HepG2 (cell line): ENCODE results near the gene ANAPC16. TPM values are rescaled to one million over a fixed set of nuclear protein-coding genes. Genes with fewer than 3 reads are reported as not detected.

Experiments
- ATF1 ChIP-seq: IDR thresholded peaks from 2 replicates; pipeline ENCODE4 v1.6.1; 2016; ENCODE audit warnings: mild to moderate bottlenecking, control low read depth
- ATF2 ChIP-seq: sonication (generic); formaldehyde crosslinking; IDR thresholded peaks from 2 replicates; pipeline ENCODE4 v1.4.0; 2020; ENCODE audit warnings: missing genetic modification reagents
- CBX5 ChIP-seq: sonication (generic); formaldehyde crosslinking; IDR thresholded peaks from 2 replicates; pipeline ENCODE4 v1.4.0; 2020; ENCODE audit warnings: missing genetic modification reagents, borderline replicate concordance
- CCDC6 ChIP-seq: sonication (generic); formaldehyde crosslinking; IDR thresholded peaks from 2 replicates; pipeline ENCODE4 v1.8.1; 2022; ENCODE audit warnings: mild to moderate bottlenecking, missing genetic modification reagents, moderate library complexity
- IRF9 ChIP-seq: sonication (generic); formaldehyde crosslinking; IDR thresholded peaks from 2 replicates; pipeline ENCODE4 v1.8.0; 2022; ENCODE audit warnings: missing genetic modification reagents, mild to moderate bottlenecking, borderline replicate concordance
- ISX ChIP-seq: sonication (generic); formaldehyde crosslinking; conservative IDR thresholded peaks from 2 replicates; pipeline ENCODE4 v1.5.0; 2020; ENCODE audit warnings: missing genetic modification reagents
- KDM3A ChIP-seq: IDR thresholded peaks from 2 replicates; pipeline ENCODE4 v1.6.1; 2018; ENCODE audit warnings: low read depth, missing compliant biosample characterization
- MED13 ChIP-seq: sonication (generic); formaldehyde crosslinking; IDR thresholded peaks from 2 replicates; pipeline ENCODE4 v1.5.0; 2020; ENCODE audit warnings: missing genetic modification reagents
- MYC ChIP-seq: sonication (generic); formaldehyde crosslinking; IDR thresholded peaks from 2 replicates; pipeline ENCODE4 v1.9.0; 2021; ENCODE audit warnings: missing genetic modification reagents, borderline replicate concordance
- NCOR1 ChIP-seq: fragments of 200-600 bp; sonication (generic); IDR thresholded peaks from 2 replicates; pipeline ENCODE4 v1.7.0; 2017; ENCODE audit warnings: antibody characterized with exemption, low read length, borderline replicate concordance
- RELA ChIP-seq: sonication (generic); formaldehyde crosslinking; IDR thresholded peaks from 2 replicates; pipeline ENCODE4 v1.4.0; 2020; ENCODE audit warnings: missing genetic modification reagents
- SAFB2 ChIP-seq: sonication (generic); formaldehyde crosslinking; IDR thresholded peaks from 2 replicates; pipeline ENCODE4 v1.5.1; 2020; ENCODE audit warnings: missing genetic modification reagents, low read depth, mild to moderate bottlenecking, borderline replicate concordance
- SATB2 ChIP-seq: sonication (generic); formaldehyde crosslinking; IDR thresholded peaks from 2 replicates; pipeline ENCODE4 v1.5.0; 2020; ENCODE audit warnings: missing genetic modification reagents
- SP4 ChIP-seq: sonication (generic); formaldehyde crosslinking; IDR thresholded peaks from 2 replicates; pipeline ENCODE4 v1.8.1; 2023; ENCODE audit warnings: mild to moderate bottlenecking, missing genetic modification reagents
- ZFP1 ChIP-seq: IDR thresholded peaks from 2 replicates; pipeline ENCODE4 v1.6.1; 2016
- ZNF10 ChIP-seq: sonication (generic); formaldehyde crosslinking; IDR thresholded peaks from 2 replicates; pipeline ENCODE4 v1.4.0; 2020; ENCODE audit warnings: mild to moderate bottlenecking, low read depth, missing genetic modification reagents, borderline replicate concordance
- ZNF121 ChIP-seq: sonication (generic); formaldehyde crosslinking; IDR thresholded peaks from 2 replicates; pipeline ENCODE4 v1.5.0; 2020; ENCODE audit warnings: mild to moderate bottlenecking, missing genetic modification reagents
- ZNF256 ChIP-seq: sonication (generic); formaldehyde crosslinking; conservative IDR thresholded peaks from 2 replicates; pipeline ENCODE4 v1.4.0; 2020; ENCODE audit warnings: missing genetic modification reagents
- ZNF670 ChIP-seq: sonication (generic); formaldehyde crosslinking; IDR thresholded peaks from 2 replicates; pipeline ENCODE4 v1.8.0; 2022; ENCODE audit warnings: mild to moderate bottlenecking, missing genetic modification reagents, borderline replicate concordance
- ZNF788 ChIP-seq: sonication (generic); formaldehyde crosslinking; IDR thresholded peaks from 2 replicates; pipeline ENCODE4 v1.5.0; 2020; ENCODE audit warnings: mild to moderate bottlenecking, missing genetic modification reagents, borderline replicate concordance
- ZNF839 ChIP-seq: sonication (generic); formaldehyde crosslinking; IDR thresholded peaks from 2 replicates; pipeline ENCODE4 v1.4.0; 2020; ENCODE audit warnings: missing genetic modification reagents, mild to moderate bottlenecking, borderline replicate concordance
- ZNF850 ChIP-seq: sonication (generic); formaldehyde crosslinking; conservative IDR thresholded peaks from 2 replicates; pipeline ENCODE4 v1.9.0; 2021; ENCODE audit warnings: mild to moderate bottlenecking, missing genetic modification reagents
- polyA plus RNA-seq, 8 experiments: library from polyadenylated mRNA; depleted of rRNA in 3 of 8; stranded (reverse) in 7 of 8; unstranded in 1 of 8; fragments of >200 nt; fragmentation: Illumina TruSeq in 4 of 8; extraction: Trizol in 4 of 8; gene quantifications; 2 replicates each; pipeline versions ENCODE4 v1.2.1 to v1.2.3, GENCODE V29; 2011 to 2016; ENCODE audit warnings: low read depth in 4 of 8, missing spikeins in 1 of 8, mixed read lengths in 1 of 8; ENCODE audit not compliant: insufficient read depth in 1 of 8
- total RNA-seq, 5 experiments: library from RNA; depleted of rRNA; stranded (reverse); fragments of >200 nt; fragmentation: Illumina TruSeq; extraction: Trizol; gene quantifications; 2 replicates each; pipeline ENCODE4 v1.2.3, GENCODE V29; 2016; ENCODE audit warnings: low read depth in 1 of 5
- TF ChIP-seq, protein P1 (sequence below): sonication (generic); formaldehyde crosslinking; IDR thresholded peaks from 2 replicates; pipeline ENCODE4 v1.5.0; 2020; ENCODE audit warnings: mild to moderate bottlenecking, missing genetic modification reagents, borderline replicate concordance
- TF ChIP-seq, protein P2 (sequence below): sonication (generic); IDR thresholded peaks from 2 replicates; pipeline ENCODE4 v1.6.1; 2016; ENCODE audit warnings: low read depth, borderline replicate concordance

Gene ANAPC16
- total and polyA plus RNA-seq, 2 of the 13 experiments (the other 11 are each of a cell fraction or from before 2014, with no cell fraction given): 74.8 to 89.4 TPM

DNA sequence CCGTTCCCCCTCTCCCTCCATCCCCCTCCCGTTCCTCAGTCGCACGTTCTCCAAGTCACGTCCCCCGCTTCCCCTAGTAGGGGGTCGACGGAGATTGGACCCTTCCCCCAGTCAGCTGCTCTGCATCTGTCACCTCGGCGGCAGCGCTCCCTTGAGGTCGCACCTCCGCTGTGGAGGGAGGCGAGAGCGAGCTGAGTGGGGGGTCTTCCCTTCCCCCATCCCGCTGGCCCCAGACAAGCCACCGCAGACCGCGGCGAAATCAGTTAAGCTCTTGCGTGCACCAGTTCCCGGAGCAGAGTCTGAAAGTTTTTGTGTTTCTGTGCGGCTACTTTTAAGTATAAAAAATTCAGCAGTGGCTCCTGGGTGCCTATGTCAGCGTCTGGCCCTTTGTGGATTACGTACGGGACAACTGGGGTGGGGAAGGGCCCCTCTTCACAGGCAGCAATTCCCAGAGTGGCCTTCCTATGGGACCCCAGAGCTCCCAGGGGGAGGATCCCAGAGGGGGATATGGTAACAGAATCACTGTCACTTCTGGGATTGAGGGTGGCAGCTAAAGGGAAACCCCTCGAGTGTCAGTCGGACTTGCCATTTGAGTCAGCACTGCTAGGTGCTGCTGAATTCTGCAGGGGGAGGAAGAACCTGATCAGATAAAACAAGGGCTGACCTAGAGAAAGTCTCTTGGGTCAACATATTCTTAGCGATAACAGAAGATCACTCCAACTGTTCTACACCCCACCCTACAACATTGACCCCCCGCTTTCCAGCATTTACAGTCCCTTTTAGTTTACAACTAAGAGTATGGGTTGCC is 45.4 kb downstream of the ANAPC16 start (continued):
- TF ChIP-seq SP4 (CRISPR knock-in tag): no peak
- TF ChIP-seq SATB2 (CRISPR knock-in tag): 0 out of 2 replicates have a peak, but pooled peaks have one; percentile 36
- TF ChIP-seq CBX5 (CRISPR knock-in tag): peak; percentile 49; the same call in 1 of the 2 replicates
- no peak for TF ChIP-seq ZNF10 (CRISPR knock-in tag)
- TF ChIP-seq ZNF788 (CRISPR knock-in tag): peak; percentile 71; the same call in 1 of the 2 replicates
- 0 out of 2 replicates have a peak, but pooled peaks have one; percentile 23 for TF ChIP-seq ZNF670 (CRISPR knock-in tag)
- no peak for TF ChIP-seq ATF2 (CRISPR knock-in tag)
- TF ChIP-seq ISX (CRISPR knock-in tag): peak; percentile 54; the same call in 1 of the 2 replicates
- TF ChIP-seq CCDC6: peak; percentile 38; the same call in 1 of the 2 replicates
- TF ChIP-seq KDM3A (CRISPR knock-in tag): peak; percentile 92
- 0 out of 2 replicates have a peak, but pooled peaks have one; percentile 4 for TF ChIP-seq ZNF121 (CRISPR knock-in tag)
- no peak for TF ChIP-seq NCOR1
- no peak for TF ChIP-seq ZNF850 (CRISPR knock-in tag)
- TF ChIP-seq, protein P1, sequence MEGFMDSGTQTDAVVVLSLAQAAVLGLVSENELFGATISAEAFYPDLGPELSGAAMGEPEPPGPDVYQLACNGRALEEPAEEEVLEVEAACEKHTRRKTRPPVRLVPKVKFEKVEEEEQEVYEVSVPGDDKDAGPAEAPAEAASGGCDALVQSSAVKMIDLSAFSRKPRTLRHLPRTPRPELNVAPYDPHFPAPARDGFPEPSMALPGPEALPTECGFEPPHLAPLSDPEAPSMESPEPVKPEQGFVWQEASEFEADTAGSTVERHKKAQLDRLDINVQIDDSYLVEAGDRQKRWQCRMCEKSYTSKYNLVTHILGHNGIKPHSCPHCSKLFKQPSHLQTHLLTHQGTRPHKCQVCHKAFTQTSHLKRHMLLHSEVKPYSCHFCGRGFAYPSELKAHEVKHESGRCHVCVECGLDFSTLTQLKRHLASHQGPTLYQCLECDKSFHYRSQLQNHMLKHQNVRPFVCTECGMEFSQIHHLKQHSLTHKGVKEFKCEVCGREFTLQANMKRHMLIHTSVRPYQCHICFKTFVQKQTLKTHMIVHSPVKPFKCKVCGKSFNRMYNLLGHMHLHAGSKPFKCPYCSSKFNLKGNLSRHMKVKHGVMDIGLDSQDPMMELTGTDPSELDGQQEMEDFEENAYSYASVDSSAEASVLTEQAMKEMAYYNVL (CRISPR knock-in tag): no peak
- TF ChIP-seq ZFP1 (CRISPR knock-in tag): peak; percentile 52; the same call in 1 of the 2 replicates
- TF ChIP-seq, protein P2, sequence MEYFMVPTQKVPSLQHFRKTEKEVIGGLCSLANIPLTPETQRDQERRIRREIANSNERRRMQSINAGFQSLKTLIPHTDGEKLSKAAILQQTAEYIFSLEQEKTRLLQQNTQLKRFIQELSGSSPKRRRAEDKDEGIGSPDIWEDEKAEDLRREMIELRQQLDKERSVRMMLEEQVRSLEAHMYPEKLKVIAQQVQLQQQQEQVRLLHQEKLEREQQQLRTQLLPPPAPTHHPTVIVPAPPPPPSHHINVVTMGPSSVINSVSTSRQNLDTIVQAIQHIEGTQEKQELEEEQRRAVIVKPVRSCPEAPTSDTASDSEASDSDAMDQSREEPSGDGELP: peak; percentile 98
- 0 out of 2 replicates have a peak, but pooled peaks have one; percentile 11 for TF ChIP-seq RELA (CRISPR knock-in tag)
- TF ChIP-seq MED13 (CRISPR knock-in tag): peak; percentile 64; the same call in 1 of the 2 replicates
- TF ChIP-seq ZNF839 (CRISPR knock-in tag): no peak
- peak; percentile 53; the same call in 1 of the 2 replicates for TF ChIP-seq MYC (CRISPR knock-in tag)
- peak; percentile 74 for TF ChIP-seq IRF9 (CRISPR knock-in tag)
- no peak for TF ChIP-seq ATF1 (CRISPR knock-in tag)
- TF ChIP-seq SAFB2 (CRISPR knock-in tag): 0 out of 2 replicates have a peak, but pooled peaks have one; percentile 29
- TF ChIP-seq ZNF256 (CRISPR knock-in tag): no peak
